C4-2B (cell line): Measurements from ENCODE around the gene SGSM1.

ENCODE experiments used
- H3K27ac ChIP-seq: fragments of 450-650 bp; 2 replicates; pipeline ENCODE4 v1.5.1; 2017
- ZFX ChIP-seq: fragments of 450-650 bp; IDR thresholded peaks from 2 replicates; pipeline ENCODE4 v1.6.1; 2017
- TF ChIP-seq, protein P1 (sequence below): fragments of 450-650 bp; conservative IDR thresholded peaks from 2 replicates; pipeline ENCODE4 v1.5.1; 2017; ENCODE audit warnings: mild to moderate bottlenecking

SGSM1 gene

DNA sequence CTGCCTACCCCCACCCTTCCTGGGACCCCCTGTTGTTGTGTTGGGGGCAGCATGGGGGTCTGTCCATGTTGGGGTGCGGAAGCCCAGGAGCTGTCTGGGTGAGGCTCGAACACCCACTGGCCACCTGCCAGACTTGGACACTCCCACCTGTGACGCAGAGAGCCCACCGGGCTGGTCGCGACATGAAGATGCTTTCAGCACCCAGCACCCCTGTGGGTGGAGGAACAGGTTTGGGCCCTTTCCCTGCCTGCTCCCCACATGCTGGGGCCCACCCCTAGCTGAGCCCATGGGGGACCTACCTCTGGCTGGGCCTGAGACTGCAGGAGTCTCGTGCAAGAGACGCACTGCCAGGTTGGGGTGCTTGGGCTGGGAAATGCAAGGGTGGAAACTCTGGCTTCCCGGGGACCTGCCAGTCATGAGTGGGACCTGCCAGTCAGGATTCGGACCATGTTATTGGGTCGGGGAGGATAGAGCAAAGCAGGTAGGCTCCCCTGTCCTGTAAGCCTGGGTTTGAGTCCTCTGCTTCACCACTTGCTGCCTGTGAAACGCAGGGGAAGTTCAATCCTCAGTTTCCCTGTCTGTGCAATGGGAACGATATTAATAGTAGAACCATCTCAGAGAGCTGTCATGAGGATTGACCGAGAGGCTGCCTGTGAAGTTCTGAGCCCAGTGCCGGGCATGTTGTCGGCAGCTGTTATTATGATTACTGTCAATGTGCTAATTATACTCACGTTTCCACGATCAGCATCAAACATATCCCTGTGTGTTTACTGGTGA lies 170.6 kb downstream of the SGSM1 start:
- TF ChIP-seq ZFX: no peak
- TF ChIP-seq, protein P1, sequence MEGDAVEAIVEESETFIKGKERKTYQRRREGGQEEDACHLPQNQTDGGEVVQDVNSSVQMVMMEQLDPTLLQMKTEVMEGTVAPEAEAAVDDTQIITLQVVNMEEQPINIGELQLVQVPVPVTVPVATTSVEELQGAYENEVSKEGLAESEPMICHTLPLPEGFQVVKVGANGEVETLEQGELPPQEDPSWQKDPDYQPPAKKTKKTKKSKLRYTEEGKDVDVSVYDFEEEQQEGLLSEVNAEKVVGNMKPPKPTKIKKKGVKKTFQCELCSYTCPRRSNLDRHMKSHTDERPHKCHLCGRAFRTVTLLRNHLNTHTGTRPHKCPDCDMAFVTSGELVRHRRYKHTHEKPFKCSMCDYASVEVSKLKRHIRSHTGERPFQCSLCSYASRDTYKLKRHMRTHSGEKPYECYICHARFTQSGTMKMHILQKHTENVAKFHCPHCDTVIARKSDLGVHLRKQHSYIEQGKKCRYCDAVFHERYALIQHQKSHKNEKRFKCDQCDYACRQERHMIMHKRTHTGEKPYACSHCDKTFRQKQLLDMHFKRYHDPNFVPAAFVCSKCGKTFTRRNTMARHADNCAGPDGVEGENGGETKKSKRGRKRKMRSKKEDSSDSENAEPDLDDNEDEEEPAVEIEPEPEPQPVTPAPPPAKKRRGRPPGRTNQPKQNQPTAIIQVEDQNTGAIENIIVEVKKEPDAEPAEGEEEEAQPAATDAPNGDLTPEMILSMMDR: no peak
- no peak overlapping the region for H3K27ac ChIP-seq
